GM21423 (cell line): ENCODE results near the gene ST3GAL5.

Source experiments
- ATAC-seq: cut with Tn5 transposase; IDR thresholded peaks from one replicate; pipeline ENCODE4 v1.9.1; 2021; ENCODE audit warnings: mild to moderate bottlenecking, moderate library complexity; ENCODE audit not compliant: unreplicated experiment

ST3GAL5 gene

DNA sequence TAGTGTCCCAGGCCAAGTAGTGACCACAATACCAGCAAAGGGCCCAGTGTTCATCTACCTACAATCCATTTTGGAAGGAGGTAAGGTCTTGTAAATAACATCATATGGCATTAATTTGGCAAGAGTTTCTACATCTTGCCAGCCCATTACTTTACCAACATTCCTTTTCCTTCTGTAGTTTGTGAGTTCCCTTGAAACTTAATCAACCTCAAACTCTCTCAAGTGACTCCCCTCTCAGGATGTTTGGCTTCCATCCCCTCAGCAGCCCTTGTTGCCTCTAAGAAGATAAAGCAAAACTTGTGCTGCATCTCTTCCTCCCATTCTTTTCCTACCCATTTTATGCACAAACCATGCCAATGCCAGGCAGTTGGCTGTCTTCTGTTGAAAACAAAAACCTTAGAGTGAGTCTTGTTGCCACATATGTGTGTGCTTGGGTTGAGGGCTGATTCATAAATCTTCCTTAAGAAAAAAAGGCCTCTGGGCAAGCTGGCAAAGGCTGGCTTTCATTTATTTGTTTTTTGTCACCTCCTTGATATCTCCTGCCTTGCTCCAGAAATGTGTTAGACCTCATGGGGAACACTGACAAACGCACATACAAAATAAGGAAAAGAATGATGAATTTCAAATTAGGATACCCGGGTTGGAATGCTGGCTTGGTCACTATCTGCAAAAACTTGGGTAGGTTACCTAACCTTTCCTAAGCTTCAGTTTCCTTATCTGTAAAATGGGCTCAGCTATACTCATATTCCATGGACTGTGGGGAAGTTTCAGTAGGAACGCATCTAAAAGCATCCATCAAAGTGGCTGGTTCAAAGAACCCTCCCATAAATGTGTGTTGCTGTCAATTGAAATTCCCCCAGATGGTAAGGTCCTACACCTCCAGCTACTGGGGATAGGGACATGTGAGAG is 29.4 kb upstream of the ST3GAL5 start:
- ATAC-seq: no peak

- ATAC-seq: no peak
Observed at GRCh38 chr2:85915606-85916303, 27.0 kb upstream of the ST3GAL5 start.

DNA sequence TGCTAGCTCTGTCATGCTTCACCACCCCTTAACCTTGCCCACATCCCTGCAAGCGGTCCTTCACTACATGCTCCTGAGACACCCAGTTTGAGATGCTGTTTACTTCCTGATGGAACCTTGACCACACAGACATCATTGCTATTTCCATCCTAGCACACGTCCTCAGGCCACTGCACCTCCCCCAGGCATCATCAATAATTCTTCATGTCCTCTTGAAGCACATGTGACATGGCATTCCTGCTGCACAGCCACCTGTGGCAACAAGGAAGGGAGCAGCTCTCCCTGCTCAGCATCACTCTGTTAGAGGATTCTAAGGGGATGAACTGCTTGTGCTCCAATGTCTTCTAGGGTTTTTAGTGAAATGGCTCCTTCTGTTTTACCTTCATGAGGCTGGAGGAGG is 26.1 kb upstream of the ST3GAL5 start:
- no peak for ATAC-seq

GRCh38 chr2:85913884-85914881 is 25.4 kb upstream of the ST3GAL5 start:
- no peak for ATAC-seq

GRCh38 chr2:85911814-85912692 is 23.3 kb upstream of the ST3GAL5 start:
- no peak for ATAC-seq

GRCh38 chr2:85911097-85911496 is 22.3 kb upstream of the ST3GAL5 start:
- ATAC-seq: no peak

DNA sequence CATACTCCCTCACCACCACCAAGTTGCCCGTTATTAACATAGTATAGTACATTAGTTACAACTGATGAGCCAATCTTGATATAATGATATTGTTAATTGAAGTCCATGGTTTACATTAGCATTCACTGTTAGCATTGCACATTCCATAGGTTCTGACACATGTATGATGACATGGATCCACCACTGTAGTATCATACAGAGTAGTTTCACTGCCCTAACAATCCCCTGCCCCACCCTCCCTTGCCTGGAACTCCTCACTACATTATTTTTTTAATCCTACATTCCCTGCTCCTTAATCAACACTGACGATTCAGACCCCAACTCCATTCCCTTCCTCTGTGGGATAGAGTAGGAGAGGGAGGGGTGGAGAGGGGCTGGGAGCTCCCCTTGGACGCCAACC is 20.2 kb upstream of the ST3GAL5 start:
- ATAC-seq: no peak

- no peak for ATAC-seq
Observed at GRCh38 chr2:85908506-85908905, 19.7 kb upstream of the ST3GAL5 start.

- ATAC-seq: no peak
Observed at GRCh38 chr2:85907671-85908157, 18.9 kb upstream of the ST3GAL5 start.

DNA sequence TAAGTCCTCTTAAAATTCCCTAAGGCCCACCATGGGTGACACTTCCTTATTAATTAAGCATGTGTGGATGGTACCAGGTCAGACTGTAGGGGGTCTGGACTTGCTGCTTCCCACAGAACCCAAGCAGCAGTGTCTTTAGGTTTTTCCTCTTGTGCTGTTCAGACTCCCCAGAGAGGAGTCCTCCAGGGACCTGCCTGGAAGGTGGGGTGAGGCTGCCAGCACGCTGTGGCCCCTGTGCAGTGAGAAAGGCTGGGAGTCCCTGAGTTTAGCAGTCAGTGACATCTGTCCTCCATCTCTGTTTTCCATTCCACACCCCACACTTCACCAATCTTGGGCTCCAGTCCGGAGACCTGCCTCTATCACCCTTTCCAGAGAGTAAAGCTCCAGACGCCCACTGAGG is 18.0 kb upstream of the ST3GAL5 start:
- ATAC-seq: no peak

GRCh38 chr2:85905891-85906290 is 17.1 kb upstream of the ST3GAL5 start:
- ATAC-seq: no peak

- no peak for ATAC-seq
Observed at GRCh38 chr2:85905187-85905666, 16.4 kb upstream of the ST3GAL5 start.

DNA sequence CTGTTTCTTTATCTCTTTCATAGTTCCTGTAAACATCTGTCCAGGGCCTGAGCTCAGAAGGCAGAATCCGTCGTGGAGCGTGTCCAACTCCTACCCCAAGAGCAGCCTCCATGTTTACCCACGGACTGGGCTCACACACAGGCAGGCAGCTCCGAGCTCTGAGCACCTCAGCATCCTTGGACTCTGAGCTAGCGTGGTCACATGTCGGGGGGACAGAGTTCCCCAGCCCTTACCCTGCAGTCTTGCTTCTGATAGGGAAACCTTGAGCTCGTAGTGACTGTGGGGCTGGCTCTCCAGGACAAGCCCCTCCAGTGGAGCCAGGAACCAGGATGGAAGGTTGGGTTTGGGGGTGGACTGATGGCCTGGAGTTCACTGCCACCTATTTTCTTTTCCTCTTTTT is 15.1 kb upstream of the ST3GAL5 start:
- ATAC-seq: no peak

- ATAC-seq: no peak
Observed at GRCh38 chr2:85902496-85902895, 13.7 kb upstream of the ST3GAL5 start.

GRCh38 chr2:85901155-85901554 is 12.4 kb upstream of the ST3GAL5 start:
- no peak for ATAC-seq

GRCh38 chr2:85900366-85900765 is 11.6 kb upstream of the ST3GAL5 start:
- no peak for ATAC-seq

DNA sequence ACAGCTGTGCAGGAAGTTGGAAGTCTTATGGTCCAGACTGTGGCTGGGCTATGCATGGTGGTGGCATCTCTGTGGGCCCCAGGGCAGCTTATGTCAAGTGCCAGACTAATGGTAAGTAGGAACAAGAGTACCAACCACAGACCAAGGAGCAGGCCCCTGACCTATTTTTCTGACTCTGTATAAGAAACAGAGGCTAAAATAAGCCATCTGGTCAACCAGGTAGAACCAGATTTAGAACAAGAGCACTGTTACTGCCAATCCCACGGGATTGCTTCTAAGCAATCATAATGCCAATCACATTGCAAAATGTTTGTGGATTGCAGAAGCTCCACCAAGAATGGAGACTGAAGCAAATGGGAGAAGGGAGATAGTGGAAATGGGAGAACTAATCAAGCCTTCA is 11.1 kb upstream of the ST3GAL5 start:
- no peak for ATAC-seq

- ATAC-seq: no peak
Observed at GRCh38 chr2:85899284-85899683, 10.5 kb upstream of the ST3GAL5 start.

GRCh38 chr2:85898881-85899280 is 10.1 kb upstream of the ST3GAL5 start:
- no peak for ATAC-seq
